Right lobe of liver (tissue), 6 donors: ENCODE data around the gene GDPD4. TPM values are rescaled to one million over a fixed set of nuclear protein-coding genes. Genes with fewer than 3 reads are reported as not detected.

Experiments
- ATAC-seq, 4 donors: fragments of 200-7000 bp; cut with Tn5 transposase; one replicate each; pipeline ENCODE4 v1.9.1; 2020; ENCODE audit warnings: mild to moderate bottlenecking in 4 of 4, moderate library complexity in 4 of 4
- DNase-seq, 3 donors: peaks; one replicate each; pipeline ENCODE4 v3.0.0-alpha.2; 2020
- H3K27ac ChIP-seq, 3 donors: fragments of 200-600 bp; one replicate each; pipeline ENCODE4 v1.8.0; 2022
- H3K27me3 ChIP-seq, 2 donors: fragments of 200-600 bp; one replicate each; pipeline ENCODE4 v1.8.0; 2022
- H3K36me3 ChIP-seq, 4 donors: fragments of 200-600 bp; sonication (generic) in 1 of 4; one replicate each; pipeline versions ENCODE4 v1.5.1 to v1.8.0; 2017 to 2022; ENCODE audit warnings: control low read depth in 1 of 4
- H3K4me1 ChIP-seq, 4 donors: fragments of 200-600 bp; sonication (generic) in 1 of 4; one replicate each; pipeline versions ENCODE4 v1.5.1 to v1.8.0; 2017 to 2022; ENCODE audit warnings: control low read depth in 1 of 4
- H3K4me3 ChIP-seq, 3 donors: fragments of 200-600 bp; one replicate each; pipeline ENCODE4 v1.8.0; 2022
- H3K9me3 ChIP-seq, 4 donors: fragments of 200-600 bp; sonication (generic) in 1 of 4; one replicate each; pipeline versions ENCODE4 v1.5.1 to v1.8.0; 2017 to 2022; ENCODE audit warnings: control low read depth in 1 of 4
- POLR2A ChIP-seq: fragments of 450-650 bp; IDR thresholded peaks from one replicate; pipeline ENCODE4 v1.6.1; 2017; ENCODE audit warnings: antibody characterized with exemption, mild to moderate bottlenecking
- WGBS: methylation state at CpG from one replicate; pipeline ENCODE4 v1.1.6; 2018; ENCODE audit warnings: low coverage, low lambda C conversion rate; ENCODE audit not compliant: insufficient coverage; ENCODE audit errors: missing lambda C conversion rate; 5-methylcytosine and 5-hydroxymethylcytosine counted together
- intact Hi-C, 2 donors: fragments of 100-400 bp; cut with DNase I; formaldehyde crosslinking; loops; one replicate each; pipeline versions ENCODE4 v1.11.2 to v1.14.1; 2022
- total RNA-seq, 6 experiments: library from RNA; depleted of rRNA in 2 of 6; stranded (reverse); fragments of >200 nt in 2 of 6; fragmentation: NEBNext Ultra II Directional in 3 of 6; extraction: Animal tissue kit (Norgen Biotek cat#: 25700) in 3 of 6; gene quantifications; one replicate each; pipeline versions ENCODE4 v1.1.0 to v1.2.4, GENCODE V29; 2016 to 2023
- TF ChIP-seq, protein P1 (sequence below), 4 donors: fragments of 200-600 bp in 3 of 4; fragments of 450-650 bp in 1 of 4; IDR thresholded peaks; one replicate each; pipeline versions ENCODE4 v1.5.1 to v1.8.0; 2016 to 2022; ENCODE audit warnings: antibody characterized with exemption in 4 of 4, mild to moderate bottlenecking in 2 of 4
- donor health status: DM: no; HTN: yes; CAD: no.
- donor health status: DM: no; HTN: no; CAD: no.
- donor health status: DM: no; HTN: no; CAD: no.
- donor health status: DM: no; HTN: yes; CAD: no.
- donor health status: DM: no; HTN: yes; CAD: no.

GDPD4 gene
- total RNA-seq, 6 experiments from 2014 or later: 0.29 to 0.53 (median 0.44) TPM; not detected in 2

GRCh38 chr11:77287136-77287535 is 14.3 kb downstream of the GDPD4 start:
- H3K4me3 ChIP-seq: no peak overlapping the region

DNA sequence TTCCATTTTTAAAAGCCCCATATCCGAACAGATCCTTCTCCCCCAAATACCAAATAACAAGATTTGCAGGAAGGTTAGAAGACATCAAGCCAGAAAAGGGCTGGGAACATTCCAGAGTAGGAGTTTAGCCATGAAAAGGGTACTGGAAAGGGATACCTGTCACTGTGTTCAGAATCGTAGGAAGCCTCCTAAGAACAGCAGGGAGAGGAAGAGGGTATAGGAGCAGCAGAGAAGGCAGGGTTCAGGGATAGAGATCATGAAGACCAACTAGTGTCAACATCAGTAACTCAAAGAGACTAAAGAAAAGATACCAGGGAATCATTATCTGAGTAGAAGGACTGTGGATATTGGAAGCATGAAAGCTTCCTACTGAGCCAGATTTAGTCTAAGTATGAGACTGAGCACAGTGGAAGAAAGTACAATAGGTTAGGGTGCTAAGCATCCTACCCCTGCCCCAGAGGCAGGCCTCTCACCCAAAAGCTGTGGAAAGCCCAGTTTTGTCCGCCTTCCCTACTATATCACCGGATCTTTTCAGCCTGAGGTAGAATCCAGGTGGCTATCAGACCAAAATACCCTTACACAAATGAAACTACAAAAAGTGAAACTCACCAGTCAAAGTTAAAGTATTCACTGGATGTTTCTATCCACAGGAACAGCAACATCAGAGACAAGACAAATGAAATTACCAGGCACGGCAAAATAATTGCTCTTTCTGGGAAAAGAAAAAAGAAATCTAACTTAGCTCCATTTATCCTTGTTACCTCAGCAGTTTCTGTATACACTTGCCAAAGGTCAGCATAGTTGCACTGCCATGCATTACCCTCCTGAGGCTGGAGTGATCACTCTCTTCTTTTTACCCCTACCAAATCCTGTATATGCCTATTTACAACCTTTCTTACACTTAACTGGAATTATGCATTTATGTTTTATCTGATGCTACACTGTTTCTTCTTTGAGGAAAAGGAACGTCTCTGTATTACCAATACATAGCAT is 16.7 kb downstream of the GDPD4 start:
- peak; percentile 71 to 88 (median 83) for ATAC-seq
- intact Hi-C loops: no loop called here
- peak overlapping the region in 1 of 3 donors; percentile 12 for H3K4me3 ChIP-seq

More at GRCh38 chr11:77287136-77287535, 14.3 kb downstream of the GDPD4 start:
- H3K9me3 ChIP-seq: no peaks in the 10 kb centered on the region
- 92% methylated on average over 2 of the region's 3 CpGs for WGBS
- intact Hi-C loops: no loop called here
- H3K36me3 ChIP-seq: no peaks in the 10 kb centered on the region
- H3K27ac ChIP-seq: no peak overlapping the region
- no peak for DNase-seq
- ATAC-seq: no peak
- H3K27me3 ChIP-seq: no peaks in the 10 kb centered on the region
- TF ChIP-seq, protein P1, sequence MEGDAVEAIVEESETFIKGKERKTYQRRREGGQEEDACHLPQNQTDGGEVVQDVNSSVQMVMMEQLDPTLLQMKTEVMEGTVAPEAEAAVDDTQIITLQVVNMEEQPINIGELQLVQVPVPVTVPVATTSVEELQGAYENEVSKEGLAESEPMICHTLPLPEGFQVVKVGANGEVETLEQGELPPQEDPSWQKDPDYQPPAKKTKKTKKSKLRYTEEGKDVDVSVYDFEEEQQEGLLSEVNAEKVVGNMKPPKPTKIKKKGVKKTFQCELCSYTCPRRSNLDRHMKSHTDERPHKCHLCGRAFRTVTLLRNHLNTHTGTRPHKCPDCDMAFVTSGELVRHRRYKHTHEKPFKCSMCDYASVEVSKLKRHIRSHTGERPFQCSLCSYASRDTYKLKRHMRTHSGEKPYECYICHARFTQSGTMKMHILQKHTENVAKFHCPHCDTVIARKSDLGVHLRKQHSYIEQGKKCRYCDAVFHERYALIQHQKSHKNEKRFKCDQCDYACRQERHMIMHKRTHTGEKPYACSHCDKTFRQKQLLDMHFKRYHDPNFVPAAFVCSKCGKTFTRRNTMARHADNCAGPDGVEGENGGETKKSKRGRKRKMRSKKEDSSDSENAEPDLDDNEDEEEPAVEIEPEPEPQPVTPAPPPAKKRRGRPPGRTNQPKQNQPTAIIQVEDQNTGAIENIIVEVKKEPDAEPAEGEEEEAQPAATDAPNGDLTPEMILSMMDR (IDR thresholded peaks at IDR 0.05): no peak
- TF ChIP-seq POLR2A: no peak
- H3K4me1 ChIP-seq: peaks cover 0 to 11% (median 0%) of the 10 kb centered on the region in 4 donors

GRCh38 chr11:77283101-77283500 is 18.4 kb downstream of the GDPD4 start:
- no peak for TF ChIP-seq POLR2A
- TF ChIP-seq, protein P1 (IDR thresholded peaks at IDR 0.05): no peak
- intact Hi-C loops: no loop called here
- no peaks in the 10 kb centered on the region for H3K9me3 ChIP-seq
- H3K27ac ChIP-seq: no peak overlapping the region
- H3K36me3 ChIP-seq: no peaks in the 10 kb centered on the region
- ATAC-seq (no peak), DNase-seq (no peak)
- no peaks in the 10 kb centered on the region for H3K27me3 ChIP-seq
- 35% methylated on average over 3 of the region's 3 CpGs for WGBS
- H3K4me3 ChIP-seq: no peak overlapping the region
- peaks cover 0 to 26% (median 7%) of the 10 kb centered on the region in 4 donors for H3K4me1 ChIP-seq

More for the DNA sequence above, 16.7 kb downstream of the GDPD4 start:
- H3K27me3 ChIP-seq: no peaks in the 10 kb centered on the region
- peaks cover 0 to 11% (median 0%) of the 10 kb centered on the region in 4 donors for H3K4me1 ChIP-seq
- no peaks in the 10 kb centered on the region for H3K36me3 ChIP-seq
- WGBS: 38% methylated on average over 6 of the region's 6 CpGs
- DNase-seq: no peak
- no peaks in the 10 kb centered on the region for H3K9me3 ChIP-seq
- peak overlapping the region in 2 of 3 donors; percentile 44 to 86 for H3K27ac ChIP-seq
- TF ChIP-seq POLR2A: no peak
- TF ChIP-seq, protein P1 (IDR thresholded peaks at IDR 0.05): no peak

- peak in 1 of 3 donors; percentile 49 for DNase-seq
- peaks cover 0 to 17% (median 8%) of the 10 kb centered on the region in 4 donors for H3K4me1 ChIP-seq
- no peak overlapping the region for H3K4me3 ChIP-seq
- ATAC-seq: peak; percentile 93 to 97 (median 94)
- H3K9me3 ChIP-seq: no peaks in the 10 kb centered on the region
- no peaks in the 10 kb centered on the region for H3K36me3 ChIP-seq
- 9% methylated on average over 2 of the region's 2 CpGs for WGBS
- TF ChIP-seq POLR2A: no peak
- TF ChIP-seq, protein P1 (IDR thresholded peaks at IDR 0.05): no peak
- no peaks in the 10 kb centered on the region for H3K27me3 ChIP-seq
- H3K27ac ChIP-seq: peak overlapping the region in 2 of 3 donors; percentile 83 to 84
- intact Hi-C loops: no loop called here
These were observed 22.6 kb downstream of the GDPD4 start for GRCh38 chr11:77278595-77279506.
